HepG2 (cell line): Measurements from ENCODE around the gene HES6. TPM values are rescaled to one million over a fixed set of nuclear protein-coding genes. Genes with fewer than 3 reads are reported as not detected.

Experiments used
- ATAC-seq: fragments of 200-7000 bp; cut with Tn5 transposase; 3 replicates; pipeline ENCODE4 v1.9.1; 2020; ENCODE audit warnings: mild to moderate bottlenecking, moderate library complexity
- BruUV-seq: library from RNA; stranded (reverse); fragments of 400-500 nt; replicated peaks from 2 replicates; lab custom pipeline; 2021; lab: Mats Ljungman, UMichigan
- CTCF ChIA-PET: fragments of 300-600 bp; formaldehyde crosslinking; extraction: SDS; loops from one replicate; lab custom pipeline; 2021; ENCODE audit warnings: low total read pairs, inconsistent platforms, low intra/inter-chr PET ratio; lab: Yijun Ruan, JAX
- POLR2A ChIA-PET: fragments of 350-600 bp; sonication (Branson Sonifier 250); formaldehyde crosslinking; loops from one replicate; lab custom pipeline; 2020; ENCODE audit warnings: antibody characterized with exemption, inconsistent platforms; lab: Yijun Ruan, JAX
- DNase-seq: peaks from one replicate; pipeline ENCODE4 v3.0.0-alpha.2; 2015; ENCODE audit warnings: low spot score
- FAIRE-seq: peaks from 3 replicates; lab custom pipeline; 2011; peaks lifted over from hg19 to GRCh38; lab: Jason Lieb, UNC
- H2AFZ ChIP-seq: one replicate; pipeline ENCODE4 v1.6.1; 2011; ENCODE audit warnings: low read length, inconsistent platforms
- H3K27ac ChIP-seq: fragments of 300-600 bp; 3 replicates; pipeline ENCODE4 v1.8.0; 2011; ENCODE audit warnings: mixed run types, mild to moderate bottlenecking, mixed read lengths, low read length, inconsistent platforms; ENCODE audit not compliant: insufficient read depth; ENCODE audit errors: extremely low read length
- H3K27me3 ChIP-seq, 2 experiments: fragments of 200-600 bp in 1 of 2; 2 replicates in 1 of 2; 3 replicates in 1 of 2; pipeline versions ENCODE4 v1.6.0 to v1.8.0; 2011; ENCODE audit warnings: low read length in 2 of 2, mild to moderate bottlenecking in 2 of 2, moderate library complexity in 2 of 2, inconsistent platforms in 1 of 2; ENCODE audit not compliant: insufficient read depth in 2 of 2, control insufficient read depth in 1 of 2
- H3K36me3 ChIP-seq, 2 experiments: fragments of 200-600 bp in 1 of 2; replicated peaks in 1 of 2; 2 replicates in 1 of 2; 3 replicates in 1 of 2; pipeline versions ENCODE4 v1.5.1 to v1.8.0; 2011; ENCODE audit warnings: low read length in 2 of 2, inconsistent platforms in 1 of 2; ENCODE audit not compliant: insufficient read depth in 2 of 2, control insufficient read depth in 1 of 2
- H3K4me1 ChIP-seq: 2 replicates; pipeline ENCODE4 v1.5.1; 2012; ENCODE audit warnings: low read length, inconsistent platforms; ENCODE audit not compliant: insufficient read depth
- H3K4me2 ChIP-seq: 2 replicates; pipeline ENCODE4 v1.6.0; 2011; ENCODE audit warnings: low read depth, low read length, inconsistent platforms
- H3K4me3 ChIP-seq, 3 experiments: fragments of 200-600 bp in 1 of 3; sonication (generic), shearing (Covaris generic) in 1 of 3; replicated peaks in 1 of 3; 2 replicates each; pipeline ENCODE4 v1.5.1; 2011 to 2016; ENCODE audit warnings: low read length in 3 of 3, inconsistent platforms in 2 of 3, low read depth in 2 of 3, mild to moderate bottlenecking in 2 of 3, control low read depth in 1 of 3, mixed read lengths in 1 of 3; ENCODE audit not compliant: insufficient read depth in 1 of 3
- H3K79me2 ChIP-seq: one replicate; pipeline ENCODE4 v1.6.1; 2011; ENCODE audit warnings: low read length, inconsistent platforms; ENCODE audit not compliant: insufficient read depth
- H3K9ac ChIP-seq: 2 replicates; pipeline ENCODE4 v1.6.0; 2011; ENCODE audit warnings: mild to moderate bottlenecking, low read depth, low read length, inconsistent platforms; ENCODE audit not compliant: insufficient read depth
- H3K9me3 ChIP-seq: 2 replicates; pipeline ENCODE4 v1.5.1; 2012; ENCODE audit warnings: mild to moderate bottlenecking, low read length
- H4K20me1 ChIP-seq: 2 replicates; pipeline ENCODE4 v1.6.0; 2011; ENCODE audit warnings: inconsistent platforms, mild to moderate bottlenecking, low read length, moderate library complexity; ENCODE audit not compliant: insufficient read depth
- AGO2 ChIP-seq: fragments of 200-400 bp; formaldehyde crosslinking; optimal IDR thresholded peaks from 2 replicates; pipeline ENCODE3; 2017; ENCODE audit warnings: mild to moderate bottlenecking, low read depth, low read length, moderate library complexity
- FOXK2 ChIP-seq: fragments of 450-650 bp; IDR thresholded peaks from 2 replicates; pipeline ENCODE4 v1.6.1; 2016
- NR2F6 ChIP-seq, 2 experiments: IDR thresholded peaks; 2 replicates each; pipeline ENCODE4 v1.6.1; 2016; ENCODE audit warnings: antibody characterized with exemption in 1 of 2, mild to moderate bottlenecking in 1 of 2
- PTBP1 ChIP-seq: fragments of 200-400 bp; formaldehyde crosslinking; IDR thresholded peaks from 2 replicates; pipeline ENCODE4 v1.6.1; 2018; ENCODE audit warnings: low read length, low read depth; ENCODE audit not compliant: poor library complexity, severe bottlenecking
- SNAI1 ChIP-seq: sonication (generic); formaldehyde crosslinking; IDR thresholded peaks from 2 replicates; pipeline ENCODE4 v1.5.0; 2020; ENCODE audit warnings: mild to moderate bottlenecking, missing genetic modification reagents, borderline replicate concordance
- TBP ChIP-seq: sonication (generic); formaldehyde crosslinking; IDR thresholded peaks from 2 replicates; pipeline ENCODE4 v1.5.0; 2020; ENCODE audit warnings: missing genetic modification reagents
- ZNF747 ChIP-seq: sonication (generic); formaldehyde crosslinking; IDR thresholded peaks from 2 replicates; pipeline ENCODE4 v1.8.1; 2023; ENCODE audit warnings: missing genetic modification reagents, mild to moderate bottlenecking, borderline replicate concordance
- ZNF772 ChIP-seq: sonication (generic); formaldehyde crosslinking; IDR thresholded peaks from 2 replicates; pipeline ENCODE4 v1.5.0; 2020; ENCODE audit warnings: mild to moderate bottlenecking, missing genetic modification reagents
- ZNF841 ChIP-seq: sonication (generic); formaldehyde crosslinking; IDR thresholded peaks from 2 replicates; pipeline ENCODE4 v1.8.1; 2023; ENCODE audit warnings: missing genetic modification reagents, borderline replicate concordance
- ZNF850 ChIP-seq: sonication (generic); formaldehyde crosslinking; conservative IDR thresholded peaks from 2 replicates; pipeline ENCODE4 v1.9.0; 2021; ENCODE audit warnings: mild to moderate bottlenecking, missing genetic modification reagents
- WGBS: methylation state at CpG from one replicate; pipeline ENCODE4 v1.1.6; 2017; ENCODE audit warnings: low lambda C conversion rate; 5-methylcytosine and 5-hydroxymethylcytosine counted together
- in situ Hi-C: cut with HindIII; loops from 2 replicates; pipeline ENCODE4 v1.10.0; 2017; ENCODE audit warnings: low pct_unique_long_range_greater_than_20kb; ENCODE audit not compliant: extremely low pct_ligation_motif_present
- intact Hi-C: fragments of 100-400 bp; cut with micrococcal nuclease; formaldehyde crosslinking; loops from one replicate; pipeline ENCODE4 v1.10.0; 2022; ENCODE audit not compliant: unreplicated experiment
- polyA plus RNA-seq, 8 experiments: library from polyadenylated mRNA; depleted of rRNA in 3 of 8; stranded (reverse) in 7 of 8; unstranded in 1 of 8; fragments of >200 nt; fragmentation: Illumina TruSeq in 4 of 8; extraction: Trizol in 4 of 8; gene quantifications; 2 replicates each; pipeline versions ENCODE4 v1.2.1 to v1.2.3, GENCODE V29; 2011 to 2016; ENCODE audit warnings: low read depth in 4 of 8, missing spikeins in 1 of 8, mixed read lengths in 1 of 8; ENCODE audit not compliant: insufficient read depth in 1 of 8
- total RNA-seq, 5 experiments: library from RNA; depleted of rRNA; stranded (reverse); fragments of >200 nt; fragmentation: Illumina TruSeq; extraction: Trizol; gene quantifications; 2 replicates each; pipeline ENCODE4 v1.2.3, GENCODE V29; 2016; ENCODE audit warnings: low read depth in 1 of 5
- TF ChIP-seq, protein P1 (sequence below): IDR thresholded peaks from 2 replicates; pipeline ENCODE4 v1.6.1; 2016; ENCODE audit warnings: low read depth
- TF ChIP-seq, protein P2 (sequence below): sonication (generic); formaldehyde crosslinking; IDR thresholded peaks from 2 replicates; pipeline ENCODE4 v1.4.0; 2020; ENCODE audit warnings: mild to moderate bottlenecking, missing genetic modification reagents, borderline replicate concordance

The HES6 gene
- total and polyA plus RNA-seq, 2 of the 13 experiments (the other 11 are each of a cell fraction or from before 2014, with no cell fraction given), result 19.5 to 82.8 TPM

DNA sequence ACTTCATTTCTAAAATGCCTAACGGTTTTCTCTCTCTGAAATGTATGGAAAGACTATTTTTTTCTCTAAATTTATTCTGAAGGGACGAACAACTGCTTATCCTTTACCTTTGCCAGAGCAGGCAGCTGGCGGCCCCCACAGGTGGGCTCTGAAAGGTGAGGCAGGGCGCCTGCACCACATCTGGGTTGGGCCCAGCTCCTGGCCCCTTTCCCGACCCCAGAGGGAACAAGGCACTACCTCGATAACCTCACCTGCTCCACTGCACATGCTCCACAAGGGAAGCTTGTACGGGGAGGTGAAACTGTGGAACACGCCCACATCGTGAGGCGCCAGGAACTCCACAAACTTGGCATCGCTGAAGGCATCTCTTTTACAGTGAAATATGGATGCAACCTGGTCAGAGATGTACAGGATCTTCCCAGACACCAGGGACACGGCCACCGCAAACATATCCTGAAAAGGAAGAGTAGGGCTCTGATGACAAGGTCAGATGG lies 31.3 kb upstream of the HES6 start (continued):
- TF ChIP-seq, protein P1, sequence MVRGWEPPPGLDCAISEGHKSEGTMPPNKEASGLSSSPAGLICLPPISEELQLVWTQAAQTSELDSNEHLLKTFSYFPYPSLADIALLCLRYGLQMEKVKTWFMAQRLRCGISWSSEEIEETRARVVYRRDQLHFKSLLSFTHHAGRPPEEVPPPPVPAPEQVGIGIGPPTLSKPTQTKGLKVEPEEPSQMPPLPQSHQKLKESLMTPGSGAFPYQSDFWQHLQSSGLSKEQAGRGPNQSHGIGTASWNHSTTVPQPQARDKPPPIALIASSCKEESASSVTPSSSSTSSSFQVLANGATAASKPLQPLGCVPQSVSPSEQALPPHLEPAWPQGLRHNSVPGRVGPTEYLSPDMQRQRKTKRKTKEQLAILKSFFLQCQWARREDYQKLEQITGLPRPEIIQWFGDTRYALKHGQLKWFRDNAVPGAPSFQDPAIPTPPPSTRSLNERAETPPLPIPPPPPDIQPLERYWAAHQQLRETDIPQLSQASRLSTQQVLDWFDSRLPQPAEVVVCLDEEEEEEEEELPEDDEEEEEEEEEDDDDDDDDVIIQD, result no peak

DNA sequence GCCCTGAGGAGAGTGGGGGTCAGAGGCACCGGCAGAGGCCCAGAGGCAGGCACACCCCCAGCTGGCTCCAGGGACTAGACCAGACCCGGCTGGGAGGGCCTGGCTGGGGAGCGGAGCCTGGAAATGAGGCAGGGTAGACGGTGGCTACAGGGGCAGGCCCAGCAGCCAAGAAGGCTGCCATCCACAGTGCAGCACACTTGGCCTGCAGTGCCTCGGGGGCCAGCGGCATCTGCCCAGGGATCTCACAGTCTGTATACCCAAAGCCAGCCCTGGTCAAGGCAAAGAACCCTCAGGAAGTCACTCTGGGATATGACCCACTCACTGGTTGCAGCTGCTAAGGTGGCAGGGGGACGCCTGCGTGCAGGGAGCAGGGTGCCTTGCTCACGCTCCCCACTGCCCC lies 30.8 kb upstream of the HES6 start:
- intact Hi-C loops (no loop called here), in situ Hi-C loops (no loop called here)
- CTCF ChIA-PET, result no interaction called here

DNA sequence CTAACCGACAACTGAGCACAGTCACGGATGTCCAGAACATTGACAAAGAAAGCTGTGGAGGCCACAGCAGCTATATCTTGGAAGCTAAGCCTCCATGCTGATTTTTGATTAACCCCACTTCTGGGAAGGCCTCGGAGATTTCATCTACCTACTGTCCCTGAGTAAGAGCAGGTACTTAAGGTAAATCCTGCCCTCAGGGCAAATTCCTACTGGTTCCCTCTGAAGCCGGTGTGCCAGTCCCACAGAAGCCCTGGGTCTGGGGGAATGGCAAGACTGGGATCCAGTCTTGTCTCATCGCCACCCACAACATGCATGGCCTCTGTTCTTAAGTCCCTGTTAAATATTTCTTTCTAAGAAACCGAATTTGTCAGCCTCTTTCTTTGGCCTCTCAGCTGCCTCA lies 29.9 kb upstream of the HES6 start:
- Histone ChIP-seq H2AFZ (no peak overlapping the region), H3K27ac (no peak overlapping the region), H3K4me3 (no peak overlapping the region), H3K9me3 (no peaks in the 10 kb centered on the region), H3K9ac (no peak overlapping the region), H3K4me1 (peaks cover 15% of the 10 kb centered on the region), H3K27me3 (no peaks in the 10 kb centered on the region), H4K20me1 (no peaks in the 10 kb centered on the region), H3K4me2 (no peak overlapping the region), H3K36me3 (peaks cover 44 to 81% of the 10 kb centered on the region in 2 experiments), H3K79me2 (no peaks in the 10 kb centered on the region)
- ATAC-seq (no peak), DNase-seq (no peak), FAIRE-seq (no peak)
- ChIA-PET CTCF (no interaction called here), POLR2A (no interaction called here)
- in situ Hi-C loops (loop anchor here (10.0 kb wide), 1 partner anchor 415 kb away; the partner anchor contains the start of gene RAMP1), intact Hi-C loops (no loop called here)
- BruUV-seq, result no TSS peak
- 91% methylated on average over 6 of the region's 6 CpGs for WGBS
- TF ChIP-seq TBP (CRISPR knock-in tag) (no peak), NR2F6 (IDR thresholded peaks at IDR 0.05) (no peak), NR2F6 (CRISPR knock-in tag; IDR thresholded peaks at IDR 0.05) (no peak), ZNF850 (CRISPR knock-in tag) (no peak), ZNF772 (CRISPR knock-in tag) (no peak), FOXK2 (no peak), PTBP1 (no peak), SNAI1 (CRISPR knock-in tag) (no peak), ZNF841 (CRISPR knock-in tag) (no peak)
- TF ChIP-seq, protein P2, sequence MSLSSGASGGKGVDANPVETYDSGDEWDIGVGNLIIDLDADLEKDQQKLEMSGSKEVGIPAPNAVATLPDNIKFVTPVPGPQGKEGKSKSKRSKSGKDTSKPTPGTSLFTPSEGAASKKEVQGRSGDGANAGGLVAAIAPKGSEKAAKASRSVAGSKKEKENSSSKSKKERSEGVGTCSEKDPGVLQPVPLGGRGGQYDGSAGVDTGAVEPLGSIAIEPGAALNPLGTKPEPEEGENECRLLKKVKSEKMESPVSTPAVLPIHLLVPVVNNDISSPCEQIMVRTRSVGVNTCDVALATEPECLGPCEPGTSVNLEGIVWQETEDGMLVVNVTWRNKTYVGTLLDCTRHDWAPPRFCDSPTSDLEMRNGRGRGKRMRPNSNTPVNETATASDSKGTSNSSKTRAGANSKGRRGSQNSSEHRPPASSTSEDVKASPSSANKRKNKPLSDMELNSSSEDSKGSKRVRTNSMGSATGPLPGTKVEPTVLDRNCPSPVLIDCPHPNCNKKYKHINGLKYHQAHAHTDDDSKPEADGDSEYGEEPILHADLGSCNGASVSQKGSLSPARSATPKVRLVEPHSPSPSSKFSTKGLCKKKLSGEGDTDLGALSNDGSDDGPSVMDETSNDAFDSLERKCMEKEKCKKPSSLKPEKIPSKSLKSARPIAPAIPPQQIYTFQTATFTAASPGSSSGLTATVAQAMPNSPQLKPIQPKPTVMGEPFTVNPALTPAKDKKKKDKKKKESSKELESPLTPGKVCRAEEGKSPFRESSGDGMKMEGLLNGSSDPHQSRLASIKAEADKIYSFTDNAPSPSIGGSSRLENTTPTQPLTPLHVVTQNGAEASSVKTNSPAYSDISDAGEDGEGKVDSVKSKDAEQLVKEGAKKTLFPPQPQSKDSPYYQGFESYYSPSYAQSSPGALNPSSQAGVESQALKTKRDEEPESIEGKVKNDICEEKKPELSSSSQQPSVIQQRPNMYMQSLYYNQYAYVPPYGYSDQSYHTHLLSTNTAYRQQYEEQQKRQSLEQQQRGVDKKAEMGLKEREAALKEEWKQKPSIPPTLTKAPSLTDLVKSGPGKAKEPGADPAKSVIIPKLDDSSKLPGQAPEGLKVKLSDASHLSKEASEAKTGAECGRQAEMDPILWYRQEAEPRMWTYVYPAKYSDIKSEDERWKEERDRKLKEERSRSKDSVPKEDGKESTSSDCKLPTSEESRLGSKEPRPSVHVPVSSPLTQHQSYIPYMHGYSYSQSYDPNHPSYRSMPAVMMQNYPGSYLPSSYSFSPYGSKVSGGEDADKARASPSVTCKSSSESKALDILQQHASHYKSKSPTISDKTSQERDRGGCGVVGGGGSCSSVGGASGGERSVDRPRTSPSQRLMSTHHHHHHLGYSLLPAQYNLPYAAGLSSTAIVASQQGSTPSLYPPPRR (CRISPR knock-in tag), result no peak

More for the DNA sequence above, 30.8 kb upstream of the HES6 start:
- Histone ChIP-seq H3K36me3 (peaks cover 51 to 81% of the 10 kb centered on the region in 2 experiments), H4K20me1 (no peaks in the 10 kb centered on the region), H3K79me2 (no peaks in the 10 kb centered on the region), H3K4me2 (no peak overlapping the region), H2AFZ (no peak overlapping the region), H3K4me3 (no peak overlapping the region), H3K9ac (no peak overlapping the region), H3K27me3 (no peaks in the 10 kb centered on the region), H3K27ac (no peak overlapping the region), H3K4me1 (peaks cover 22% of the 10 kb centered on the region), H3K9me3 (no peaks in the 10 kb centered on the region)
- POLR2A ChIA-PET, result no interaction called here
- WGBS, result 100% methylated on average over 3 of the region's 9 CpGs
- no peak for TF ChIP-seq ZNF747
- peak; percentile 40 for TF ChIP-seq AGO2
- ATAC-seq (no peak), DNase-seq (no peak), FAIRE-seq (no peak)
- BruUV-seq, result no TSS peak
